ENCODE measurements around the gene CSH1.
A peak's percentile ranks its signal among the peaks of the same experiment; 100 is the strongest.
"Not testable (repeated sequence)": the region's sequence is repeated elsewhere in the genome, so short reads cannot be mapped to it uniquely, and the experiment has no call there.

CSH1 gene

DNA sequence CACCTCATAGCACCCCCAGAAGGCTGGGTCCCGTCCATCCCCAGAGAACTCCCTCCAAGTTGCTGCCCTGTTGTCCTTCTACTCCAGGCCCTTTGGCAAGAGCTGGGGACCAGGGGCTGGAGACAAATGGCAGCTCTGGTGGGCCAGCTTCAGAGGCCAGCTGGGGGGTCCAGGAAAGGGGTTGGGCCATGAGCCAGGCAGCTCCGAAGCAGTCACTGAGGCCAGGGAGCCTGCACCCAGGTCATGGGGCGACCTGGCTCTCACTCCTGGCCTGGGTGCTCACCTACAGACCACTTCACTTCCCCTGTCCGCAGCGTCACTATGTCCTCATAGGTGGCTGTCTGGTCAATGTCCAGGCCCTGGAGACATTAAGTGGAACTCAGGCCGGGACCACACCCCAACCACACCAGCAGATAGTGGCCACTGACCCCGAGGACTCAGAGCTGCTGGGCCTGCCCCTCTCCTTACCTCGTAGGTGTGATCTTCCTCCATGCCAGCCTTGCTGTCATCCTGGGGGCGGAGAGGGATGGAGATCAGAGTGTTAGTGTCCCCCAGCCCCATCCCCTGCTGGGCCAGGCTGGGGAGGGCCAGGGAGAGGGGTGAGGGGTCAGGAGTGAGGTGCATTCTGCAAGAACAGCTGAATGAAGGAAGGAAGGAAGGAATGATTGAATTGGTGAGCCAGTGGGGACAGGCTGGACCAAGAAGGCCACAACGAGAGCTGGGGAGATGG is 32.8 kb upstream of the CSH1 start:
- no peak for DNase-seq

- no peak for DNase-seq
Measured at GRCh38 chr17:63928172-63928666, 31.8 kb upstream of the CSH1 start.

DNA sequence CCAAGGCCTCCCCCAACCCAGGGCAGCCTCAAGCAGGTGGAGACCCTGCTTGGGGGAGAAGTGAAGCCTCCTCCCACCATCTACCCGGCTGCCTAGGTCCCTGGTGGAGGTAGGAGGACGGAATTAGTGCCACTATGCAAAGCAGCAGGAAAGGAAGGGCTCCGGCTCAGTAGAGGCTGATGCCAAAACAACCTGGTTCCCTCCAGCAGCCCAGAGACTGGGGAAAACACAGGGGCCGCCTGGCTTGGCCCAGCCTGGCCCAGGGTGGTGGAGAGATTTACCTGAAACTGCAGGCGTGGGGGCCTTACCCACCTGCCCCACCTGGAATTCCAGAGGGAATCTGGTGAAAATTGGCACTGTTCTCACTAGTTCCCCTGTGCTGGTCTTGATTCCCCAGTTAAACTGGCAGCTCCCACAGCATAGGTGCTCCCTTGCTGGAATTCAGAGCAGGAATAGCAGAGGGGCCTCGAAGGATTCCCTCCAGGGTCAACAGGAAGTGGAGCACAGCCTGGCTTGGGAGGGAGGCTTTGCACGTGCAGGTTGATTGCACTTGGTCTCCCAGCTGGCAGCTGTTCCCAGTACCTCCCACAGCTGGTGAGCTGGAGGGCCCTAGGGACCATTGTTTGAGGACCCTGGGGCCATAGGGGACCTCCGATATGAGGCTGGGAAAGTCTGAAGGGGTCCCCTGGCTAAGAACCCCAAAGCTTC is 31.2 kb upstream of the CSH1 start:
- no peak for DNase-seq

- no peak for DNase-seq
Measured at GRCh38 chr17:63926164-63926563, 29.8 kb upstream of the CSH1 start.

DNA sequence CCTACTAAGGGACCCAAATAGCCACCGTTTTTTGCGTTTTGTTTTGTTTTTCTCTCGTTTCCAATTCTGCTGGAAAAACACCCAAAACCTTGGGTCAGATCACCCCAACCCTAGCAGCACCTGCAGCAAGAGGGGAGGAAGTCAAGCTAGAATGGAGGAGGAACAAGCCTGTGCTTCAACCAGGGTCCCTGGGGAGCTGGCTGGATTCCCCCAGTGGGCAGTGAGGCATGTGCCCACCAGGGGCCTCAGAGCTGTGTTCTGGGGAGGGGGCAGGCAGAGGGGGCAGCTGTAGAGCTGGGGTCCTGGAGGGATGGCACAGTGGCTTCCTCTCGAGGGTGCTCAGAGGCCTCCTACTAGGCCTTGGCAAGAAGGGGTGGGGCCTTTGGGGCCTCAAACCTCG is 29.2 kb upstream of the CSH1 start:
- no peak for DNase-seq

DNA sequence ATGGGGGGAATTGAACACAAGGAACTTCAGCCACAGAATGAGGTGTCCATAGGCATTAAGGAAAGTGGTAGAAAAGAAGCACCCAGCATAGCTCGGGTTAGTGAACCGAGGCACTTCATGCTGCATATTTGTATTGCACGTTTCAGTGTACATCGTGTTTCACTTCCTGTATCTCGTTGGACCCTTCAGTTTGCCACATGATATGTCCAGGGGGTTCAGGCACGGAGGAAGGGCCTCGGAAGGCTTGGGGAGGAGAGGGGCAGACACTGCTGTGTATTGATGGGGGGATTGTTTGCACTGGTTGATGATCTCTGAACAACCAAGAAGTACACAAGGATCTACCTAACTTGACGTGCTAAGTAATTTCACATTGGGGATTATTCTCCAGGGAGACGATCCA is 26.0 kb upstream of the CSH1 start:
- not testable (repeated sequence) for DNase-seq

- DNase-seq = not testable (repeated sequence)
Measured at GRCh38 chr17:63920779-63921178, 24.4 kb upstream of the CSH1 start.

- DNase-seq = not testable (repeated sequence)
Measured at GRCh38 chr17:63920050-63920449, 23.7 kb upstream of the CSH1 start.

DNA sequence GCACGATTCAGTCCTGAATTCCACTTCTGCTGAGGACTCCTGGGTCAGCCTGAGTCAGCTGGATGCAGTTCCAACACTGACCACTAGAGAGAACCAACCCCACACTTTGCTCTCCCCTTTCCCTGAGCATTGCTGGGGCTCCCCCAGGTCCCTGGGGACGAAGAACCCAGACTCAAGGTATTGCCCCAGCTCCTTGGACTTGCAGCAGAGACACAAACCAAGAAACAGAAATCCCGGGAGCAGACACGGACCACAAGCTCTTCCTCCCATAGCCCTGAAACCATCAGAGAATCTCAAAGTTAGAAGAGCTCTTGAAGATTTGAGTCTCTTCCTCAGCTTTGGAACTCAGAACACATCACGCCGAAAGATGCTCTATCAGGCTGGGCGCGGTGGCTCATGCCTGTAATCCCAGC is 22.9 kb upstream of the CSH1 start:
- peak in 27 of 56 donors; percentile 1 to 57 (median 15) for DNase-seq

DNA sequence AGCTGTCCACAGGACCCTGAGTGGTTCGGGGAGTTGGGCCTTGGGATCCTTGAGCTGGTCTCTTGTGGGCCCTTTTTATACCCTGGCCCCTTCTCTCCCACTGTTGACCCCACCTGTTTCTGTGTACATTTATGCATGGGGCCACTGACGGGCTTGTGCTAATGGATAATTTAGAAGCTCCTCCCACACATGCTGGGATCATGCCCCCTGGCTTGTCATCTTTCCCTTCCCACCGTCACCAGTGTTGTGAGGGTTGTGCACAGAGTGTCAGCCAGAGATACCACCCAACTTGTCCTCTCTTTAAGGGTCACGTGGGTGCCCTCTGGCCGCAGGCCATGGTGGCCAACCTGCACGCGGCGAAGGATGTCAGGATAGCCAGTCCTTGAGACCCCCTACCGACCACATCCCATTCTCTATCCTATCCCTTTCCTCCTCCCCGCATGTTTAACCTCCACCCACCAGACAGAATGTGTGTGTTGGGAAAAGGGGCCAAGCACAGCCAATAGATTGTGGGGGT is 22.5 kb upstream of the CSH1 start, which contains the start of gene GH1:
Gene GH1, minus strand, starts transcription at position 51 of the 517 bp plus-strand sequence. CDS start 63 bp downstream, outside the sequence.
- DNase-seq = not testable (repeated sequence)

DNA sequence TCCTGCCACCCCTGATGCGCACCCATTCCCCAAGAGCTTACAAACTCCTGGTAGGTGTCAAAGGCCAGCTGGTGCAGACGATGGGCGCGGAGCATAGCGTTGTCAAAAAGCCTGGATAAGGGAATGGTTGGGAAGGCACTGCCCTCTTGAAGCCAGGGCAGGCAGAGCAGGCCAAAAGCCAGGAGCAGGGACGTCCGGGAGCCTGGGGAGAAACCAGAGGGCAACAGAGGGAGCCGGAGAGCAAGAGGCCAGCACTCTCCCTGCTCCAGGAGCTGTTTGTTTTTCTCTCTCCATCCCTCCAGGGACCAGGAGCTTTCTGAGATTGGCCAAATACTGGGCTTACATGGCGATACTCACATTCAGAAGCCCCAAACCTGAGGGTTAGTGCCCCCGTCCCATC is 21.9 kb upstream of the CSH1 start:
- DNase-seq = no peak

DNA sequence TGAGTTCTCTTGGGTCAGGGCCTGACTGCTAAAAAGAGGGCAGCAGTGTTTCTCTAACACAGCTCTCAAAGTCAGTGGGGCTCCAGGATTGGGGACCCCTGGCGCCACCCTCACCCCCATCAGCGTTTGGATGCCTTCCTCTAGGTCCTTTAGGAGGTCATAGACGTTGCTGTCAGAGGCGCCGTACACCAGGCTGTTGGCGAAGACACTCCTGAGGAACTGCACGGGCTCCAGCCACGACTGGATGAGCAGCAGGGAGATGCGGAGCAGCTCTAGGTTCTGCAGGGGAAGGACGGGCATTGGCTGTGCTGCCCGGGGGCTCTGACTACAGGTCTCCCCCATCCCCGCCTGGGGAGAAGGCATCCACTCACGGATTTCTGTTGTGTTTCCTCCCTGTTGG is 21.3 kb upstream of the CSH1 start:
- no peak for DNase-seq

- not testable (repeated sequence) for DNase-seq
Measured at GRCh38 chr17:63917206-63917605, 20.8 kb upstream of the CSH1 start.

DNA sequence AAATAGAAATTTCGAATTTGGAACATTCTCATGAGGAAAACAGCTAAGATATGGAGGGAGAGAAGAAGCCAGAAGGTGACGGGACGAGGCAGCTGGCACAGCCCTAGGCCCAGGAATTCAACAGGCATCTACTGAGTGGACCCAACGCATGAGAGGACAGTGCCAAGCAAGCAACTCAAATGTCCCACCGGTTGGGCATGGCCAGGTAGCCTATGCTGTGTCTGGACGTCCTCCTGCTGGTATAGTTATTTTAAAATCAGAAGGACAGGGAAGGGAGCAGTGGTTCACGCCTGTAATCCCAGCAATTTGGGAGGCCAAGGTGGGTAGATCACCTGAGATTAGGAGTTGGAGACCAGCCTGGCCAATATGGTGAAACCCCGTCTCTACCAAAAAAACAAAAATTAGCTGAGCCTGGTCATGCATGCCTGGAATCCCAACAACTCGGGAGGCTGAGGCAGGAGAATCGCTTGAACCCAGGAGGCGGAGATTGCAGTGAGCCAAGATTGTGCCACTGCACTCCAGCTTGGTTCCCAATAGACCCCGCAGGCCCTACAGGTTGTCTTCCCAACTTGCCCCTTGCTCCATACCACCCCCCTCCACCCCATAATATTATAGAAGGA is 20.3 kb upstream of the CSH1 start:
- no peak for DNase-seq

GRCh38 chr17:63915753-63916152 is 19.4 kb upstream of the CSH1 start:
- DNase-seq = not testable (repeated sequence)

DNA sequence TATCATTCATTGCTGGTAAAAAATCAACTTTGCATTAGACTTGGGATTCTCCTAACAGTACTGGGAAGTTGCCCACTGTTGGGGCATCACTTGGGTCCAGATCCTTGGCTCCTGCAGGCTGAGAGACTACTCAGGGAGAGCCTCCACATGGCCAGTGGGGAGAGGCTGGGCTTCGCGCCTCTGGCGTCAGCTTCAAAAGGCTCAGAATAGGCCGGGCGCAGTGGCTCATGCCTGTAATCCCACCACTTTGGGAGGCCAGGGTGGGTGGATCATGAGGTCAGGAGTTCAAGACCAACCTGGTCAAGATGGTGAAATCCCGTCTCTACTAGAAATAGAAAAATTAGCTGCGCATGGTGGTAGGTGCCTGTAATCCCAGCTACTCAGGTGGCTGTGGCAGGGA is 18.1 kb upstream of the CSH1 start:
- no peak for DNase-seq

- peak in 15 of 56 donors; percentile 4 to 60 (median 12) for DNase-seq
Measured at GRCh38 chr17:63911657-63912100, 15.3 kb upstream of the CSH1 start.

GRCh38 chr17:63911041-63911635 is 14.8 kb upstream of the CSH1 start, which contains the start of gene CSHL1:
Gene CSHL1, minus strand, starts transcription at chr17:63911258. Its CDS starts 62 bp downstream, at chr17:63911196.
- DNase-seq = peak in 1 of 56 donors; percentile 23

DNA sequence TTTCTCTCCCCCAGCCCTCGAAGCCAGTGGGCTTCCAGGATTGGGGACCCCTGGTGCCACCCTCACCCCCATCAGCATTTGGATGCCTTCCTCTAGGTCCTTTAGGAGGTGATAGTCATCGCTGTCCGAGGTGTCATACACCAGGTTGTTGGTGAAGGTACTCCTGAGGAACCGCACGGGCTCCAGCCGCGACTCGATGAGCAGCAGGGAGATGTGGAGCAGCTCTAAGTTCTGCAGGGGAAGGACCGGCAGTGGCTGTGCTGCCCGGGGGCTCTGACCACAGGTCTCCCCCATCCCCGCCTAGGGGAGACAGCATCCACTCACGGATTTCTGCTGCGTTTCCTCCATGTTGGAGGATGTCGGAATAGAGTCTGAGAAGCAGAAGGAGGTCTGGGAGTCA is 13.7 kb upstream of the CSH1 start:
- DNase-seq = no peak

- DNase-seq = not testable (repeated sequence)
Measured at GRCh38 chr17:63909586-63909985, 13.2 kb upstream of the CSH1 start.

DNA sequence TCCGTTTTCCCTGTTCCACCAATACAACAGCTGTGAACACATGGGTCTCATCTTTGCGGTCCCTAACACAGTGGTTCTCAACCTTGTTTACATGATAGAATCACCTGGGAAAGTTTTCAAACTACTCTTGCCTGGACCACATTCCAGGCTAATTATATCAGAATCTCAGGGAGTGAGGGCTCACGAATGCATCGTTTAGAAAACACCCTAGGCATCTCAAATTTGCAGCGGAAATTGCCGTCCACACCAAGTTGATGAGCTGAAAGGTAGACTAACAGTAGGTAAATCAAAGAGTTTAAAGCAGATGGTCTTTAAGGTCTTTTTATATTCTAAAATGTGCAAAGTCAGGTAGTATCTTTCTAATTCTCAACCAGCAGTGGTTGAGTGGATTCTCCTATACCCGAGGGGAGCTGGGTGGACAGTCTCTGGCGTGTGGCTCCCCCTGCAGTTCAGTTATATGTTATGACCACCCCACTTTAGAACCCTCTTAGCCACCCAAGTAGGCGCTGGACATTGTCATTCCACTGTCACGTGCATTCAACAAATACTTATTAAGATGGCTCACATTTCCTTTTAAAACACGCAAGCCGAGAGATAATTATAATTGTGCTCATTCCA is 10.9 kb upstream of the CSH1 start:
- not testable (repeated sequence) for DNase-seq
